Measurements from ENCODE around the gene SBF1. TPM values are rescaled to one million over a fixed set of nuclear protein-coding genes. Genes with fewer than 3 reads are reported as not detected.

Gene SBF1
- total and polyA plus RNA-seq, 7 donors = 42.1 to 98.0 (median 75.3) TPM

GRCh38 chr22:50473855-50474671 lies 772 bp downstream of the SBF1 start:
- Histone ChIP-seq H3K27me3 (ENCODE audit: insufficient read depth in 3 of 3, low read length in 2 of 3) (peaks cover 0 to 3% (median under 1%) of the 10 kb centered on the region in 3 donors), H3K4me3 (peak overlapping the region; percentile 88), H3K27ac (peak overlapping the region; percentile 66), H3K4me1 (peaks cover 47% of the 10 kb centered on the region), H3K36me3 (ENCODE audit: insufficient read depth in 1 of 2, low read depth in 1 of 2) (no peaks in the 10 kb centered on the region), H3K9me3 (no peaks in the 10 kb centered on the region)
- intact Hi-C loops (cut with DNase I) = no loop called here
- 5 to 8% (median 5%) methylated on average over 40 to 62 of the region's 62 CpGs for WGBS, 3 donors
- TF ChIP-seq, protein P1, sequence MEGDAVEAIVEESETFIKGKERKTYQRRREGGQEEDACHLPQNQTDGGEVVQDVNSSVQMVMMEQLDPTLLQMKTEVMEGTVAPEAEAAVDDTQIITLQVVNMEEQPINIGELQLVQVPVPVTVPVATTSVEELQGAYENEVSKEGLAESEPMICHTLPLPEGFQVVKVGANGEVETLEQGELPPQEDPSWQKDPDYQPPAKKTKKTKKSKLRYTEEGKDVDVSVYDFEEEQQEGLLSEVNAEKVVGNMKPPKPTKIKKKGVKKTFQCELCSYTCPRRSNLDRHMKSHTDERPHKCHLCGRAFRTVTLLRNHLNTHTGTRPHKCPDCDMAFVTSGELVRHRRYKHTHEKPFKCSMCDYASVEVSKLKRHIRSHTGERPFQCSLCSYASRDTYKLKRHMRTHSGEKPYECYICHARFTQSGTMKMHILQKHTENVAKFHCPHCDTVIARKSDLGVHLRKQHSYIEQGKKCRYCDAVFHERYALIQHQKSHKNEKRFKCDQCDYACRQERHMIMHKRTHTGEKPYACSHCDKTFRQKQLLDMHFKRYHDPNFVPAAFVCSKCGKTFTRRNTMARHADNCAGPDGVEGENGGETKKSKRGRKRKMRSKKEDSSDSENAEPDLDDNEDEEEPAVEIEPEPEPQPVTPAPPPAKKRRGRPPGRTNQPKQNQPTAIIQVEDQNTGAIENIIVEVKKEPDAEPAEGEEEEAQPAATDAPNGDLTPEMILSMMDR (IDR thresholded peaks at IDR 0.05) = no peak
- ATAC-seq = peak; percentile 3 to 38 (median 12)
- DNase-seq = peak in 1 of 2 donors; percentile 40

- TF ChIP-seq, protein P1 (IDR thresholded peaks at IDR 0.05) = peak; percentile 11
- no peaks in the 10 kb centered on the region for H3K9me3 ChIP-seq
- H3K36me3 ChIP-seq (ENCODE audit: insufficient read depth in 1 of 2, low read depth in 1 of 2) = no peaks in the 10 kb centered on the region
- DNase-seq (no peak), ATAC-seq (no peak)
- intact Hi-C loops (cut with DNase I) = no loop called here
- 78 to 80% (median 80%) methylated on average over 6 of the region's 6 CpGs for WGBS, 3 donors
- peaks cover 50% of the 10 kb centered on the region for H3K4me1 ChIP-seq
- H3K4me3 ChIP-seq = peak overlapping the region; percentile 88
- H3K27me3 ChIP-seq (ENCODE audit: insufficient read depth in 3 of 3, low read length in 2 of 3) = no peaks in the 10 kb centered on the region
- no peak overlapping the region for H3K27ac ChIP-seq
Measured at GRCh38 chr22:50473088-50473487, 1.7 kb downstream of the SBF1 start.

DNA sequence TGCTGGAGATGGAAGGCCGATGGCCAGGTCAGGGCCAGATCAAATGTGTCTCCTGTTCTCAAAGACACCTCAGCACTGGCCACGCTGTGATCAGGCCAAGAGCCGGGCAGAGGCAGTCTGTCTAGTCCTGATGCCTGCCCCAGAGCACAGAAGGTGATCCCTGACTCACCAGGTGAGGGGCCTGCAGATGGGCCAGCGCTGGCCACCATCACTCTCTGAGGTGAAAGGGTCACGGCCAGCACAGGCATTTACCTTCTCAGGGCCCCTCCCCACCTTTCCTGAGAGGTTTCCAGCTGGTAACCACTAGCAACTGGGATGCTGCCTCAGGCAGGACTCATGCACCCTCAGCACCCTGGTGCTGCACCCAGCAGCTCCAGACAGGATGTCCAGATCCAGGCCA lies 2.9 kb downstream of the SBF1 start:
- 76 to 85% (median 82%) methylated on average over 5 of the region's 5 CpGs for WGBS, 3 donors
- H3K27me3 ChIP-seq (ENCODE audit: insufficient read depth in 3 of 3, low read length in 2 of 3) = no peaks in the 10 kb centered on the region
- DNase-seq = no peak
- TF ChIP-seq, protein P1 (IDR thresholded peaks at IDR 0.05) = no peak
- H3K27ac ChIP-seq = no peak overlapping the region
- intact Hi-C loops (cut with DNase I) = no loop called here
- peaks cover 0 to 8% of the 10 kb centered on the region in 2 donors for H3K36me3 ChIP-seq (ENCODE audit: insufficient read depth in 1 of 2, low read depth in 1 of 2)
- no peak for ATAC-seq
- H3K9me3 ChIP-seq = no peaks in the 10 kb centered on the region
- H3K4me3 ChIP-seq = no peak overlapping the region
- H3K4me1 ChIP-seq = peaks cover 50% of the 10 kb centered on the region

DNA sequence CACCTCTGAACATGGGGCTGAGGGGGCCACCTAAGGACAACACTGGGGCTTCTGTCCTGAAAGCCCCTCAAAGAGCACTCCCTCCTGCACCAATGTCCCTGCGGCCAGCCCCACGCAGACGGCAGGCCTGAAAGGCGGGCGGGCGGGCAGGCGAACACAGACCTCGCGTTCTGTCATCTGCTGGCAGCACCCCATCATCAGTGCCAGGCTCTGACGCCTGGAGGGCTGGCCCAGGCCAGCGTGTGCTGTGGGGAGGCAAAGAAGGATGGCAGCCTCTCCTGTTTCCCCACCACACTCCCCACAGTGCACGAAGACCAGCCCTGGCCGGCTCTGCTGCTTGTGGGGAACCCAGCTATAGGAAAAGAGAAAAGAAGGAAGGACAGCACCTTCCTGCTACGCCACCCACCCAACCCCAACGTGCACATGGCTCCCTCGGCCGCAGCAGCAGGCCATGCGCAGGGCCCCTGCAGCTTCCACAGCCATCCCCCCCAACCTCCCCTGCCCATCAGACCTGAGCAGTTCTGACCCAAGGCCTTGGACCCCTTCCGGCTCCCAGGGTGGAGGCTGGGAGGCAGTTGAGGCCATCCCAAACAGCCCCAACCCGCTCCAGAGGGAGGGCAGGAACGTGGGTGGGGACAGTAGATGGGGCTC lies 3.5 kb downstream of the SBF1 start:
- H3K9me3 ChIP-seq = no peaks in the 10 kb centered on the region
- peaks cover 0 to 14% of the 10 kb centered on the region in 2 donors for H3K36me3 ChIP-seq (ENCODE audit: insufficient read depth in 1 of 2, low read depth in 1 of 2)
- intact Hi-C loops (cut with DNase I) = no loop called here
- TF ChIP-seq, protein P1 (IDR thresholded peaks at IDR 0.05) = no peak
- H3K4me1 ChIP-seq = peaks cover 50% of the 10 kb centered on the region
- H3K27ac ChIP-seq = no peak overlapping the region
- WGBS, 3 donors = 52 to 78% (median 60%) methylated on average over 18 to 21 of the region's 21 CpGs
- no peak overlapping the region for H3K4me3 ChIP-seq
- H3K27me3 ChIP-seq (ENCODE audit: insufficient read depth in 3 of 3, low read length in 2 of 3) = no peaks in the 10 kb centered on the region
- ATAC-seq = no peak
- DNase-seq = no peak
